GM19463 (cell line): Measurements from ENCODE around the gene SLC48A1.
"Not testable (repeated sequence)": the region's sequence is repeated elsewhere in the genome, so short reads cannot be mapped to it uniquely, and the experiment has no call there.

Experiments
- ATAC-seq: cut with Tn5 transposase; IDR thresholded peaks from one replicate; pipeline ENCODE4 v1.9.1; 2021; ENCODE audit warnings: mild to moderate bottlenecking, moderate library complexity; ENCODE audit not compliant: unreplicated experiment

SLC48A1 gene

DNA sequence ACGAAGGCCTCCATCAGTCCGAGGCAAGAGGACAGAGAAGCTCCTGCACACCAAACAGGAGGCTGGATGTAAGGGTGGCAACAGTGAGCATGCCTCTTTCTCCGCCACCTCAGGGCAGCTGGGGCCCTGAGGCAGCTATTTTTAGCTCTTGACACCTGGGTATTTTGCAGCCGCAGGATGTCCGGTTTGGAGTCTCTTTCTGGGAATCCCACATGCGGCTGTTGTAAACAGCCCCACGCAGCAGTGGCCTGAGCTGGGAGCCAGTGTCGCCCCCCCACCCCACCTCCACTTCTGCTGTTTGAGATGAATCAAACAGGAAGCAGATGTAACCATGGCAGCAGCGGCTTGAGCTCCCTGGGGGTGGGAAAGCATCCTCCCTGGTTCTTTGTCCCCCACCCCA is 35.0 kb downstream of the SLC48A1 start:
- peak; percentile 30 for ATAC-seq

DNA sequence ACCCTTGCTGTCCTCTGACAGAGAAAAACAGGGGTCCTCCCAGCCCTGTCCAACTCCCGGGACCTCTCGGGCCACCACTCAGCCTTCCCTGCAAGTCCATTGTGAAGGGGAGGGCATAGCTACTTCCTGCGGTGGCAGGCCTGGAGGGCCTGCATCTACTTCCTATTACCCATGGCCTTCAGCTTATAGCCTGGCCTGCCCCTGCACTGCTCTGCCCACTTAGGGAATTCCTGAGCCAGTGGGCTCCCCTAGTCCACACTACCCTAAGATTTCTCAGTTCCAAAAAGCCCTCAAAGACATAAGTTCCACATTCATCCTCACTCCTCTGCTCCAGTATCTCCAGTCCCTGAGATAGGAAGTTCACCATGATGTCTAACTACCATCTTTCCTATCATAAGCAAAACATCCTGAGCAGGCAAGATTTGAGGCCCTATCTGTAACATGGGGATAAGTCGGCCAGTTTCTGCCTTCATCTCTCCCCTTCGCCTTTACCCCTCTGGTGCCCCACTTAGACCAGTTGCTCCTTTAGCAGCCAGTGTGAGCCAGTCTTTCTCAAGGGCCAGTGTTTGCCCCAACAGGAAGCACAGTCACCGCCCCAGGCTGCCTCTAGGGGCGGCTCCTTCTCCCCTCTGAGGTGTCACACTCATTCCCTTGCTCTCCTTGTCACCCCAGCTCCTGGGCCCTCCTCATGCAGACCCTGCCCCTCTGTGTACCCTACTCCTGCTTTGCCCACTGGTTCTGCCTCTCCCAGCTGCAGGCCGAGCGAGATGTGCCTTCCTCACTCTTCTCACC is 35.7 kb downstream of the SLC48A1 start:
- ATAC-seq, result no peak

DNA sequence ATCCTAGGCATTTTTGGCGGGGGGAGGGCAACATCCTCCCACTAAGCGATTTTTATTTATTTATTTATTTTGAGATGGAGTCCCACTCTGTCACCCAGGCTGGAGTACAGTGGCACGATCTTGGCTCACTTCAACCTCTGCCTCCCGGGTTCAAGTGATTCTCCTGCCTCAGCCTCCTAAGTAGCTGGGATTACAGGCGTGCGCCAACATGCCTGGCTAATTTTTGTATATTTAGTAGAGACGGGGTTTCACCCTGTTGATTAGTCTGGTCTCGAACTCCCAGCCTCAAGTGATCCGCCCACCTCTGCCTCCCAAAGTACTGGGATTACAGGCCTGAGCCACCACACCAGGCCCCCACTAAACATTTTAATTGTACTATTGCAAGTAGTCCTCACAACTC is 36.5 kb downstream of the SLC48A1 start:
- not testable (repeated sequence) for ATAC-seq

DNA sequence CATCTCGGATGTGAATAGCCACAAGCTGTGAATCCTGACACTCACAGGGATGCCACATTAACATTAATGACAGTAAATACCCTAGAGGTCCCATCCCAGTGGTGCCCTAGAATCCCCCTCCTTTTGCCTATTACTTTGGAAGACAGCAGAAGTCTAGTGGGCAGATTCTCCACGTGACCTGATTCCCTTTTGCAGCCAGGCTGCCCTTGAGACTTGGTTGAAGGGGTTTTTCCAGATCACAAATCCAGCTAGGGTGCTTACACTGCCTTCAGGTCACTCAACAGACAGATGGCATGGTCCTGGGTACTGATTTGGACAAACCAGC is 38.0 kb downstream of the SLC48A1 start:
- ATAC-seq, result no peak

DNA sequence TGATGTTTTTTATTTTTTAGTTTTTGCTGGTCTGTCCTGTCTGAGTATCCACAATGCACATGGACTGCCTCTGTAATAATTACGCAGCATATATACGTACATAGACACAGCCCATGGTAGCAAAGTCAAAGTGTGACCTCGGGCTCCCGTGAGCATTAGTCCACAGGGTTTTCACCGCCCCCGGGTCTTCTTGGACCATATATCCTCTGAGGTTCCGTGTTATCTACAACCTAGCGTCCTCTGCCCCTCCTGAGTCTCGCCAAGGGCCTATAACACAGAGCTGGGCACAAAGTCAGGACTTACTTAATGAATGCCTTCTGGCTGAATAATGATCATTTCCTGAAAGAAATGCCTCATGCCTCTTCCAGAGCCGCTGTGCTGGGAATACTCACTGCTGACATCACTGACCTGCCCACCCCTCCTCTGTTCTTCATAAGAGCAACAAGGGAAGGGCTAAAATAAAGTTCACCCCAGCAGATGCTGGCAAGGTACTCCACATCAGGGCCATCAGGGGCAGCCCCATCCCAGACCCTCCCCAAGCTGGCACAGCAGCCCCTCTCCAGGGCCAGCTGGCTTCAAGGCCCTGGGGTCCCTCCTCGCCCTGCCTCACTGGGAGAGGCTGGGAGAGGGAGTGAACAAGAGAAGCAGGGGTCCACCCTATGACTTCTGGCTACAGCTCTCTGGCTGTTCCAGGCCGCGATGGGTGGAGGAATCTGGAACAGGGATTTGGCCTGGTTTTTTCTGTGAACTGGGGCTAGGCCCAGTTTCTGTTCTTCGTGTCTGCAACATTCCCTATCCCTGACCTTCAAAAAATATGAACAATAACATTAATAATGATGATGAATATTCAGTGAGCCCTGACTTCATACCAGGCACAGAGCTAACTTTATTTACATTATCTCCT is 38.8 kb downstream of the SLC48A1 start:
- ATAC-seq, result no peak

DNA sequence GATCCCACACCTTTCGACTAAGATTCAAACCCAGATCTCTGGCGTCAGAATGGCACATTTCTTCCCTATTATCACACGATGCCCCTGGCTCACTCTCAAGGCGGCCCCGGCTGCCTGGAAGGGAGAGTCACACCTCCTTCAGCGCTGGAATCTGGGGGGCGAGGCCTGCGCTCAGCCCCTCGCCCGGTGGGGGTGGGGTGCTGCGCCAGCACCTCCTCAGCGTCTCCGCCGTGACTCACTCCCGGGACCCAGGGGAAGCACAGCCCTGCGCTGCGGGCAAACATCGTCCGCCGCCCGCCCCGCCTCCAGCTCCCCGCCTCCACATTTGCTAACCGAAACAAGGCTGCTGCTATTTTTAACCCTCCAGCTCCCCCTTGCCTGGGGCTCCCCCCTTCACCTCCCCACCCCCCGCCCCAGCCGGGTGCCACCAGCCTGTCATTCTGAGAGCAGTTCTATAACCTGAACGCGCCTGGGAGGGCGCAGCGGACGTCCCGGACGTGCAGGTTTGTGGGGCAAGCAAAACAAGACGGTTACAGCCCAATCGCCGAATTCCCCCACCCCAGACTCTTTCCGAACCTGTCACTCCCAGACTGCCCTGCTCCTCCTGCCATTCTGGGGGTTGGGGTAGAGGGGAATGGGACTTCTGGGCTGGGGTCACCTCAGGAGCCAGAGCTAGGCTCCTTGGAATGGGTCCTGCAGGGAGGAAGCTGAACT is 39.9 kb downstream of the SLC48A1 start:
- ATAC-seq, result peak; percentile 66

DNA sequence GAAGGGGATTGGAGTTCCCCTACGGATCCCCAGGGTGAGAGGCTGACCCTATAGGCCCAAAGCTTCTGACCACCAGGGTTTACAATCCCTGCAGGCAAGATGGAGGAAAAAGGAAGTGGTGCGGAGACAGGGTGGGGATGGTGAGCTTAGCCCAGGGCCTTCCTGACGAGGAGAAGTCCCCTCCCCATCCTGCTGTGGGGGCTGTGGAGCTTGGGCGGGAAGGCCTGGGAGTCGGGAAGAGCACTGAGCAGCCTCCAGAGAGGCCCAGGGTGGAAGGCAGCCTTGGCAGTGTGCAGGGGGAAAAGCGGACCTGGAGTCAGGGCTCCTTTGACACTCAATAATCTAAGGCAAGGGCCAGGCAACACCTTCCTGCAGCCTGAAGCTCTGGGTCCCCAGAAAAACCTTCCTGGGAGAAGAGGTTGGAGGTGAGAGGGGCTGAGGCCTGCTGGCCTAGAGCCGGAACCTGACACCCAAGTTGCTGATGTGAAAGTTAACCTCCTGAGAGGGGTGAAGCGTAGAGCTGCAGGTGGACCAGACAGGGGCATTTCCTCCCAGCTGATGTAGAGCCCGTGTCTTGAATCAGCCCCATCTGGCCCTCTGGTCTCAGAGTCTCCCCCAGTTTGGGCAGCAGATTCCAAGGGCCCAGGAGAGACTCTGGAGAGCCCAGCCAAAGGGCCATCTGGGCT is 40.6 kb downstream of the SLC48A1 start:
- ATAC-seq, result peak; percentile 39

DNA sequence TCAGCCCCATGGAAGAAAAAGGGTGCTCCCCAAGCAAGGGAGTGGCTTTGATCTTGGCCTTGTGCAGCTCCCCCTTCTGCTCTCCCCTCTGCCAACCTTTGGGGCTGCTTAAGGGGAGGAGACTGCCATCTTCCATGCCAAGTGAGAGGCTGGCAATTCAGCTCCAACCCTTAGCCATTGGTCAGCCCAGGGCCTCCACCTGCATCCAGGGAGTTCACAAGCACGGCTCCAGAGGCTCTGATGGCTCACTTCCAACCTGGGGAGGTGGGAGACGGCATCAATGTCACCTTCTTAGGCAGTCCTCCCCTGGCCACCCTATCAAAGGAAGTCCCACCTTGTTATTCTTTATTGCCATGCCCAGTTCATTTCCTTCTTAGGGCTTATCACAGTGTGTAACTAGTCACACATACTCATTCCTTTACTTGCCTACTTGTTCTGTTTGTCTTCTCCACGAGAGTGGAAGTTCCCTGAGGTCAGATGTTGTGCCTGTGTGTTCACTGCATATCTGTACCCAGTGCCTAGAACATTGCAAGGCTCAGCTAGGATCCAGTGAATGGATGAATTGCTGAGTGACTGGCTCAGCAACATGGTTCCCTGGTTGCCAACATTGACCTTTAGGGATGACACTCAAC is 41.6 kb downstream of the SLC48A1 start:
- ATAC-seq, result no peak

DNA sequence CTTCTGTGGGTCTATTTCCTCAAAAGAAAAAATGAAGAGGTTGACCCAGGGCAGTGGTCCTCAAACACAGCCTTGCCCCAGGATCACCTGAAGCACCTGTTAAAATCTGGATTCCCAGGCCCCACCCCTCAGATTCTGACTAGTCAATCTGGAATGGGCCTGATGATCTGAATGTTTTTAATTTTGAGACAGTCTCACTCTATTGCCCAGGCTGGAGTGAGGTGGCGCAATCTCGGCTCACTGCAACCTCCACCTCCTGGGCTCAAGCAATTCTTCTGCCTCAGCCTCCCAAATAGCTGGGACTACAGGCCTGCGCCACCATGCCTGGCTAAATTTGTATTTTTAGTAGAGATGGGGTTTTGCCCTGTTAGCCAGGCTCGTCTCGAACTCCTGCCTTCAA is 42.4 kb downstream of the SLC48A1 start:
- ATAC-seq, result not testable (repeated sequence)

DNA sequence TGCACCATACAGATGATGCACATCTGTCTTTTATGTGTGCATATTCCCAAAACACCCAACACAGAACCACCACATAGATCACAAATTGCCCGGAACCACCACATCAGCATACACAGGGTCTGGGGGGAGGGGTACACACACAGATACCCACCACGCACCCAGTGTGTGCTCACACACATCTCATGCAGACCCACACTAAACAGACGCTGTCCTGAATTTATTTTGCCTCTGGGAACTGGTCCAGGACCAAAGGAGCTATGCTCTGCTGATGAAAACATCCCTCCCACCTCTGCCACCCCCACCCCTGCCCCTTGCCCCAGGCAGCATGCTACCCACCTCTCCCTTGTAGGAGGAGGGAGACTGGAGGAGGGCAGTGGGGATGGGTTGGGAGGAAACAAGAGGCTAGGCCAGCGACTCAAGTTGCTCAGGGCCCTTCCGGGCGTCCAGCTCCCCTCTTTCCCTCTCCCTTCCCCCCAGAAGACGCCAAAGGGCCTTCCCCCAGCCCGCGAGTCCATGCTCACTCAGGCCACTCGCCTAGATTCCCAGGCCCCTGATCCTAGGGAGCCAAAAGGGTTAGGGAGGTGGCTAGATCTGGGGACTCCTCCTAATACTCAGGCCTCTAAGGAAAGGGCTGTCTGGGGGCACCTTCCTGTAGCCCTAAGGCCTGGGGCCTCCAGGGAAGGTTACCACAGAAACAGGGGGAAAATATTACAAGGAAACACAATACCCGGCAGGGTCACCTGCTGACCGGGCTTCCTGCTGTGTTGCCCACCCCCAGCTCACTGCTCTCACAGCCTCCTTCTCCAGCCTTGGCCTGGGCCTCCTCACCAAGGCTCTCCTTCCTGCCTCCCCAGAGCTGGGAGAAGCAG is 43.6 kb downstream of the SLC48A1 start:
- ATAC-seq, result no peak

DNA sequence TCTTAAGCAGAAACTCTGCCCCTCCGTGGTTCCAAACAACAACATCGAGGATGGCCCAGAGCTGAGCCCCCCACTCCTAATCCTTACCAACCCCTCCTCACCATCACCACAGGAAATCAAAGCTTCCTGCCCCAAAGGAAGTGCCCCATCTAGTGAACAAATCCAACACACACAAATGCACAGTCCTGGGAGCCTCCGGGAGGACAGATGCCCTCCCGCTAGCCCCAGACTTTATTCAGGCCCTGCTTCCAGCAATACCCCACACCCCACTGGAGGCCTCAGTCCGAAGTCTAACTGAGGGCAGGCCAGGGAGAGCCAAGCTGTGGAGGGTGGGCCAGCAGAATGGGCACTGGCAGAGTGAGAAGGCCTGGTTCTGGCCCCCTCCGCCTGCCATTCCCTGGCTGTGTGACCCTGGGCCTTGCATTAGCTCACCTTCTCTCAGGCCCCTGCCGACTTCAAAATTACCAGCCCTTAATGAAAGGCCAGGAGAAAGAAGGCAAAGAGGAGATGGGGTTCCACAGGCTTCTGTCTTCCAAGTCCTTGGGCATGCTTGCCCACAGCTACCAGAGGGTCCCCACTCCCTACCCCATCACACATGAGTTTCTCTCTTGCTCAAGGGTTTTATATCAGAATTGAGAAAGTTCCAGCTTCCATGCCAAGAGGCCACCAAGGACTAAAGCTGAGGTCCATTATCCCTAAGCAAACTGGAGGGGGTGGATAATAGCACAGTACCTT is 44.4 kb downstream of the SLC48A1 start:
- ATAC-seq, result no peak

DNA sequence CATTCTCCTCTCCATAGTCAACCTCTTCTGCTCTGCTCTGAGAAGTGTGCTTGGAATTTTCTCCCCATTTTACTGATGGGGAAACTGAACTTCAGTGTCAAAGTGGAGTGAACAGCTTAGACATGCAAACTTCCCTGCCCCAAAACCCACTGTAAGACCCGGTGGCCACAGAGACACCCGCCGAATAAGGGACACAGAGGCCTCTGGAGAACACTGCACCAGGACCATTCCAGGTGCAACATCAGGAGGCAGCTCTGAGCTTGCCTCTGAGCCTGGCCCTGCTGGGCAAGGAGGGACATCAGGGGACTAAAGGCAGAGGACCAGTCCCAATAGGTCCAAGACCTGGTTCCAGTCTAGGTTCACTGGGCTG is 45.0 kb downstream of the SLC48A1 start:
- ATAC-seq, result no peak

DNA sequence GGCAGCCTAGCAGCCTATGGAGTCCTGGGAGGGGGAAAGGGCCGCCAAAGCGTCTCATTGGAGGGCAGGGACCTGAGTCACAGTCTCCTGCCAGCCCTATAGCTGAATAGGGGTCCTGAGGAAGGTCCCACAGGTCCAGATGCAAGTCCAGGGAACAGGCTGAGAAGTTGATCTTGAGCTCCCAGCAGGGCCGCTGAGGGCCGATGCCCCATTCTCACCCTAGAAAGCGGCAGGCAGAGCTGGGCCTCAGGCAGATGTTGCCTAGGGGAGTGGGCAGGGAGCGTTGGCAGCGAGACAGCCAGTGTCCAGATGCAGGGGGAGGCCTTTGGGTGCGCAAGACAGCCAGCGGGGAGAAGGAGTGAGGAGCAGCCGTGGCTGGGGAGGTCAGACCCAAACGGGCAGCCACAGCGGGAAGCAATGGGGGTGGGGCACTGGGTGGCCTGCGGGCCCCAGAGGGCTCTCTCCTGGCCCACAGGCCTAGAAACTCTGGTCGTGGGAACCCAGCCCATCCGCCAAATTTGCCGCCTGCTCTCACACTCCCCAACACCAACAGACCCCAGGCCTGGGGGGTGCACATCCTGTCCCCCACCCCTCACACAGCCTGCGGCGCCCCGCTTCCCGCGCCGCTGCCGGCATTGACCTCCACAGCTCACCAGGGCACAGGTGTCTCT is 45.6 kb downstream of the SLC48A1 start:
- ATAC-seq, result no peak

DNA sequence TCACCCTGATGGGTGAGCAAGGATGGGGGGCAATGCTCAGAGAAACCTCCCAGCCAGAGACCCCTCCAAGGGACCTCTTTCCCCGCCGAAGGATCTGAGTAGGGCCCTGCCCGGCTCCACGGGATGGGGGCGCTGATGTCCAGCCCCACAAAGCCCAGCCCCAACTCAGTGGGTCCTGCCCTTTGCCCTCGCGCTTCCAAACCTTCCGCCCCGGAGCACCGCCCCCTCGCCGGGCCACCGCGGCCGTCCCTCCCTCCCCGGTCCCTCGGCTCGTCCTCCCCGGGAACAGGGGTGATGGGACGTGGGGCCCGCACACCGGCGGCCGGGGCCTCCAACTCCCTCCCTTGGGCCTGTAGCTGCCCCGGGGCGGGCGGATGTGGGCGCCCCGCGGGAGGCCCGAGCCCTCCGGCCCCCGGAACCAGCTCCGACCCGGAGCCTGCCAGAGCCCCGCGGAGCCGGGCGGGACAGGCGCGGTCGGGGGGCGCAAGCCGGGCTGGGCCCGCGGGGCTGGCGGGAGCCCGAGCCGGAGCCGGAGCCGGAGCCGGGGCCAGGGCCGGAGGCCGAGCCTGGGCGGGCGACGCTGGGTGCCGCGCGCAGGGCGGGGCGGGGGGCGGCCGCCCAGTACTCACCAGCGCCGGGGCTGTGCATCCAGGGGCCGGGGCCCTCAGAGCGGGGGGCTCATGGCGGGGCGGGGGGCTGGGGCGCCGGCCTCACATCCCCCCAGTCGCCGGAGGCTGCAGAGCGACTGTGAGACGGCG is 46.3 kb downstream of the SLC48A1 start:
- no peak for ATAC-seq

DNA sequence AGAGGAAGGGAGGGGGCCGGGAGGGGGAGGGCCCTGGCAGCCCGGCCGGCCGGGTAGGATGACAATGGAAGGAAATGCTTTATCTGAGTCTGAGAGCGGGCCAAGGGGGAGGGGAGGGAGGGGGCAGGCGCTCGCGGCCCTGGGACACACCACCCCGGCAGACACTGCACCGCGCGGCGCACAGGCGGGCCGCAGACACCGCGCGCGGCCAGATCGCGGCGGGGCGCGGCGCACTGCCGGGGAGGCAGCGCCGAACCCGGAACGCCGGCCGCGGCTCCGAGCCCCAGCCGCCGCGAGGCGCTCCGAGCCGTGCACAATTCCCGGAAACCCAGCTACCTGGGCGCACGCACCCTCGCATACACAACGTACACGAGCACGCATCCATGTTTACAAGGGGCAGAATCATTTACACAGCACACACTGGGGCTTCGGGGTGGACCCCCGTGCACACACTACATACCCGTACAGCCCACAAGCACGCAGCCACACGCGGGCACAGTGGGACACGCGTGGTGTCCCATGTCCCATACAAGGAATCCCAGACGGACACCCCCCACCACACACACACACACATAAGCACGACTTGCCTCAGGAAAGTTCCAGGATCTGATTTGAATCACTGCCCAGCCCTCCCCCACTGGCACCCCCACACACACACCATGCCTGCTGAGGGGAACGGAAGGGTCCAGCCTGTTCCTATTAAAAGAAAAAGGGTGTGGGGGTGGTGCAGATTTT is 47.0 kb downstream of the SLC48A1 start, which contains the start of gene HDAC7:
HDAC7 (minus strand) TSS at position 8 of the 735 bp plus-strand sequence. CDS start 118 bp downstream, outside the sequence.
- no peak for ATAC-seq

DNA sequence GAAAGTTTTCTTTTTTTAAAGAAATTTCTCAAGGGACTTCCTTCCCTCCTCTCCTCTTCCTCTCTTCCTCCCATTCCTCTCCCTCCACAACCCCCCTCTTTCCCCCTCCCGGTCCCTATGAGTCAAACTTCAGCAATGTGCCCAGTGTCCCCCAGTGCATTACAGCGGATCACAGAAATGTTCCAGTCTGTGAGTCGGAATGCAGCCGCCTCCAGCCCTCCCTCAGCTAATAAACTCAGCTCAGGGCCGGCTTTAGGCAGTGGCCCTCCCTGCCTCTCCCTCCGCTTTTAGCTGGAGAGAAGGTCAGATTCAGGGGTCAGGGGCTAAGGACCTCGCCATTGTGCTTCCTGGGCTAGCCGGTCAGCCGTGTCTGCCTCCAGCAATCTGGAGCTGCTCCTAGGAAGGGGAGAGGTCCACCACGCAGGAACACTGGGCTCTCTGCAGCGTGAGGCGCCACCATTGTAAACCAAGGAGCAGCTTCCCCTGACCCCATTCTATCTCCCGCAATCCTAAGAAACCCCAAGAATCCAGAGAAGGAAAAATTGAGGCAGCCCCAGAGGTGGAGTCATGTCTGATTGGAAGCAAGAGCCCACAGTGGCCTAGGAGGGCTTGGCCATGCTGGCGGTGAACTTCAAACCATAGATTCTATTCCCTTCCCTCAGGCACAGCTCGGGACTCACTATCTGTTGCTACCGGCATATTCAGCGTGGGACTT is 47.8 kb downstream of the SLC48A1 start:
- no peak for ATAC-seq
